ENCODE data around the gene TGM4.

TGM4 gene

GRCh38 chr3:44954962-44955361 is 80.6 kb downstream of the TGM4 start:
- no peak for DNase-seq (ENCODE audit: low read depth in 2 of 2)

- DNase-seq (ENCODE audit: low read depth in 2 of 2): no peak
These were observed 81.5 kb downstream of the TGM4 start for GRCh38 chr3:44955917-44956316.

- DNase-seq (ENCODE audit: low read depth in 2 of 2): no peak
These were observed 83.6 kb downstream of the TGM4 start for GRCh38 chr3:44957986-44958385.

GRCh38 chr3:44958386-44958785 is 84.0 kb downstream of the TGM4 start:
- no peak for DNase-seq (ENCODE audit: low read depth in 2 of 2)

- no peak for DNase-seq (ENCODE audit: low read depth in 2 of 2)
These were observed 86.1 kb downstream of the TGM4 start for GRCh38 chr3:44960387-44961026.

- DNase-seq (ENCODE audit: low read depth in 2 of 2): no peak
These were observed 87.5 kb downstream of the TGM4 start for GRCh38 chr3:44961888-44962287.

GRCh38 chr3:44962621-44963393 is 88.4 kb downstream of the TGM4 start:
- no peak for DNase-seq (ENCODE audit: low read depth in 2 of 2)

GRCh38 chr3:44963571-44964325 is 89.3 kb downstream of the TGM4 start:
- DNase-seq (ENCODE audit: low read depth in 2 of 2): no peak

Measured in stimulated activated CD4-positive, alpha-beta T cell treated with anti-CD3 and anti-CD28 coated beads, Interleukin-1b, Interleukin-23, amount 100 ng/mL, for 1 hour (primary cell).